ENCODE data around the gene COX7A1. TPM values are rescaled to one million over a fixed set of nuclear protein-coding genes. Genes with fewer than 3 reads are reported as not detected.

Gene COX7A1
- total RNA-seq, 1 donor from 2014 or later: 1.0 TPM

GRCh38 chr19:36160821-36161596 is 8.8 kb upstream of the COX7A1 start:
- Histone ChIP-seq H3K27me3 (ENCODE audit: control insufficient read depth, insufficient read depth, low read length) (no peaks in the 10 kb centered on the region), H3K36me3 (ENCODE audit: control insufficient read depth, insufficient read depth, low read length) (peaks cover 2% of the 10 kb centered on the region), H3K4me3 (ENCODE audit: low read depth, low read length) (no peak overlapping the region)
- no peak for DNase-seq (ENCODE audit: low read depth)
- TF ChIP-seq CTCF (IDR thresholded peaks at IDR 0.05; ENCODE audit: insufficient read depth, low read length, poor library complexity, severe bottlenecking): no peak

- DNase-seq (ENCODE audit: low read depth): no peak
- peaks cover 1% of the 10 kb centered on the region for H3K36me3 ChIP-seq (ENCODE audit: control insufficient read depth, insufficient read depth, low read length)
- no peaks in the 10 kb centered on the region for H3K27me3 ChIP-seq (ENCODE audit: control insufficient read depth, insufficient read depth, low read length)
- no peak overlapping the region for H3K4me3 ChIP-seq (ENCODE audit: low read depth, low read length)
- TF ChIP-seq CTCF (IDR thresholded peaks at IDR 0.05; ENCODE audit: insufficient read depth, low read length, poor library complexity, severe bottlenecking): no peak
These were observed 879 bp upstream of the COX7A1 start for GRCh38 chr19:36153126-36153525.

GRCh38 chr19:36152019-36152351 is 262 bp downstream of the COX7A1 start:
- Histone ChIP-seq H3K36me3 (ENCODE audit: control insufficient read depth, insufficient read depth, low read length) (peaks cover 1% of the 10 kb centered on the region), H3K27me3 (ENCODE audit: control insufficient read depth, insufficient read depth, low read length) (no peaks in the 10 kb centered on the region), H3K4me3 (ENCODE audit: low read depth, low read length) (no peak overlapping the region)
- no peak for TF ChIP-seq CTCF (IDR thresholded peaks at IDR 0.05; ENCODE audit: insufficient read depth, low read length, poor library complexity, severe bottlenecking)
- no peak for DNase-seq (ENCODE audit: low read depth)

- peaks cover 3% of the 10 kb centered on the region for H3K36me3 ChIP-seq (ENCODE audit: control insufficient read depth, insufficient read depth, low read length)
- no peaks in the 10 kb centered on the region for H3K27me3 ChIP-seq (ENCODE audit: control insufficient read depth, insufficient read depth, low read length)
- no peak for TF ChIP-seq CTCF (IDR thresholded peaks at IDR 0.05; ENCODE audit: insufficient read depth, low read length, poor library complexity, severe bottlenecking)
- DNase-seq (ENCODE audit: low read depth): no peak
- no peak overlapping the region for H3K4me3 ChIP-seq (ENCODE audit: low read depth, low read length)
These were observed 866 bp downstream of the COX7A1 start for GRCh38 chr19:36151144-36152018.

GRCh38 chr19:36150586-36150985 is 1.7 kb downstream of the COX7A1 start:
- H3K4me3 ChIP-seq (ENCODE audit: low read depth, low read length): no peak overlapping the region
- peaks cover 9% of the 10 kb centered on the region for H3K36me3 ChIP-seq (ENCODE audit: control insufficient read depth, insufficient read depth, low read length)
- H3K27me3 ChIP-seq (ENCODE audit: control insufficient read depth, insufficient read depth, low read length): no peaks in the 10 kb centered on the region
- no peak for TF ChIP-seq CTCF (IDR thresholded peaks at IDR 0.05; ENCODE audit: insufficient read depth, low read length, poor library complexity, severe bottlenecking)
- DNase-seq (ENCODE audit: low read depth): no peak
